PC-9 (cell line): ENCODE data around the gene IPPK. TPM values are rescaled to one million over a fixed set of nuclear protein-coding genes. Genes with fewer than 3 reads are reported as not detected.

Experiments
- BruUV-seq: library from RNA; stranded (reverse); fragments of 400-500 nt; replicated peaks from 2 replicates; lab custom pipeline; 2021; lab: Mats Ljungman, UMichigan
- CTCF ChIA-PET: fragments of 300-600 bp; sonication (Branson Sonifier 250); formaldehyde crosslinking; loops from one replicate; lab custom pipeline; 2022; ENCODE audit warnings: antibody characterized with exemption; lab: Charles Lee
- POLR2A ChIA-PET: fragments of 300-600 bp; sonication (Branson Sonifier 250); formaldehyde crosslinking; loops from one replicate; lab custom pipeline; 2022; ENCODE audit warnings: antibody characterized with exemption; ENCODE audit not compliant: unreplicated experiment; lab: Charles Lee
- DNase-seq, 2 experiments: peaks; one replicate each; pipeline versions ENCODE4 v3.0.0 to v3.0.0-alpha.2; 2015 to 2022; ENCODE audit warnings: mixed read lengths in 1 of 2
- H2AFZ ChIP-seq: fragments of 200-600 bp; sonication (generic); 2 replicates; pipeline ENCODE4 v1.8.1; 2017; ENCODE audit warnings: antibody characterized with exemption
- H3F3A ChIP-seq: fragments of 200-600 bp; sonication (generic); 2 replicates; pipeline ENCODE4 v1.8.1; 2017; ENCODE audit warnings: antibody characterized with exemption, mild to moderate bottlenecking, low read depth; ENCODE audit not compliant: insufficient read depth
- H3K27ac ChIP-seq: fragments of 200-600 bp; sonication (generic); 2 replicates; pipeline ENCODE4 v1.6.1; 2016; ENCODE audit warnings: mixed run types
- H3K27me3 ChIP-seq: fragments of 200-600 bp; sonication (generic); 2 replicates; pipeline ENCODE4 v1.6.1; 2016; ENCODE audit warnings: low read depth, mixed run types; ENCODE audit not compliant: insufficient read depth
- H3K36me3 ChIP-seq: fragments of 200-600 bp; sonication (generic); 2 replicates; pipeline ENCODE4 v1.6.1; 2016; ENCODE audit warnings: low read depth, mixed run types
- H3K4me1 ChIP-seq: fragments of 200-600 bp; sonication (generic); replicated peaks from 2 replicates; pipeline ENCODE4 v1.6.1; 2016; ENCODE audit warnings: mixed run types; ENCODE audit not compliant: insufficient read depth
- H3K4me2 ChIP-seq: fragments of 200-600 bp; sonication (generic); 2 replicates; pipeline ENCODE4 v1.6.1; 2017; ENCODE audit warnings: mixed run types
- H3K4me3 ChIP-seq: fragments of 200-600 bp; sonication (generic); 2 replicates; pipeline ENCODE4 v1.6.1; 2016; ENCODE audit warnings: mixed run types
- H3K79me2 ChIP-seq: fragments of 200-600 bp; sonication (generic); 2 replicates; pipeline ENCODE4 v1.6.1; 2017; ENCODE audit warnings: low read depth, mixed run types
- H3K9me2 ChIP-seq: fragments of 200-600 bp; sonication (generic); 2 replicates; pipeline ENCODE4 v1.8.1; 2017; ENCODE audit warnings: mild to moderate bottlenecking; ENCODE audit not compliant: insufficient read depth
- H3K9me3 ChIP-seq: fragments of 200-600 bp; sonication (generic); 2 replicates; pipeline ENCODE4 v1.8.1; 2016; ENCODE audit warnings: low read depth; ENCODE audit not compliant: insufficient read depth
- H4K20me1 ChIP-seq: fragments of 200-600 bp; sonication (generic); 2 replicates; pipeline ENCODE4 v1.8.1; 2017; ENCODE audit not compliant: insufficient read depth
- CTCF ChIP-seq: fragments of 200-600 bp; sonication (generic); conservative IDR thresholded peaks from 2 replicates; pipeline ENCODE4 v1.6.1; 2017; ENCODE audit warnings: mixed run types, antibody characterized with exemption, mild to moderate bottlenecking, moderate library complexity
- EZH2 ChIP-seq: fragments of 200-600 bp; sonication (generic); IDR thresholded peaks from 2 replicates; pipeline ENCODE4 v1.8.0; 2017; ENCODE audit warnings: antibody characterized with exemption, low read depth
- intact Hi-C: fragments of 100-400 bp; cut with micrococcal nuclease; formaldehyde crosslinking; loops from one replicate; pipeline ENCODE4 v1.10.0; 2022; ENCODE audit not compliant: unreplicated experiment
- total RNA-seq: library from RNA; stranded (reverse); gene quantifications from 2 replicates; pipeline ENCODE4 v1.2.3, GENCODE V29; 2021

The IPPK gene
- total RNA-seq, 1 experiment from 2014 or later: 12.3 TPM

GRCh38 chr9:92657296-92658094, 12.4 kb downstream of the IPPK start:
- H3K36me3 ChIP-seq: 0 out of 2 replicates have a peak, but pooled peaks cover 10% of the 10 kb centered on the region
- no peaks in the 10 kb centered on the region for H3K9me3 ChIP-seq

GRCh38 chr9:92656537-92656925, 13.4 kb downstream of the IPPK start:
- H3K36me3 ChIP-seq: peaks cover 10% of the 10 kb centered on the region; the same call in 1 of the 2 replicates
- no peak for DNase-seq
- no peak overlapping the region for H3K27ac ChIP-seq
- H2AFZ ChIP-seq: no peak overlapping the region
- peaks cover 18% of the 10 kb centered on the region for H3K79me2 ChIP-seq
- H3K9me2 ChIP-seq: no peaks in the 10 kb centered on the region
- no TSS peak for BruUV-seq
- no peak for TF ChIP-seq CTCF
- TF ChIP-seq EZH2: no peak
- ChIA-PET CTCF (no interaction called here), POLR2A (no interaction called here)
- H3F3A ChIP-seq: no peaks in the 10 kb centered on the region
- H4K20me1 ChIP-seq: peaks cover 24% of the 10 kb centered on the region
- intact Hi-C loops: no loop called here
- no peak overlapping the region for H3K4me2 ChIP-seq
- no peak overlapping the region for H3K4me3 ChIP-seq
- H3K9me3 ChIP-seq: no peaks in the 10 kb centered on the region
- no peaks in the 10 kb centered on the region for H3K4me1 ChIP-seq
- H3K27me3 ChIP-seq: no peaks in the 10 kb centered on the region

More at GRCh38 chr9:92657296-92658094, 12.4 kb downstream of the IPPK start:
- POLR2A ChIA-PET: interaction anchor here (0.5 kb wide), 1 partner anchor 124 kb away, joined by 7 read pairs; no protein-coding TSS in a partner anchor
- Histone ChIP-seq H3K79me2 (peaks cover 28% of the 10 kb centered on the region), H3K4me1 (no peaks in the 10 kb centered on the region), H4K20me1 (peaks cover 34% of the 10 kb centered on the region), H3K27ac (no peak overlapping the region), H3K9me2 (no peaks in the 10 kb centered on the region), H3F3A (no peaks in the 10 kb centered on the region), H2AFZ (no peak overlapping the region), H3K4me2 (no peak overlapping the region), H3K4me3 (no peak overlapping the region), H3K27me3 (no peaks in the 10 kb centered on the region)
- intact Hi-C loops: no loop called here
- no TSS peak for BruUV-seq
- TF ChIP-seq EZH2 (no peak), CTCF (no peak)
- CTCF ChIA-PET: interaction anchor here (0.7 kb wide), 1 partner anchor 47 kb away, joined by 3 read pairs; no protein-coding TSS in a partner anchor
- DNase-seq: no peak

GRCh38 chr9:92655896-92656536, 13.9 kb downstream of the IPPK start:
- Histone ChIP-seq H3K36me3 (peaks cover 10% of the 10 kb centered on the region; the same call in 1 of the 2 replicates), H3K79me2 (peaks cover 13% of the 10 kb centered on the region), H3F3A (no peaks in the 10 kb centered on the region), H4K20me1 (peaks cover 19% of the 10 kb centered on the region), H2AFZ (no peak overlapping the region), H3K27ac (no peak overlapping the region), H3K9me3 (no peaks in the 10 kb centered on the region), H3K4me3 (no peak overlapping the region), H3K9me2 (no peaks in the 10 kb centered on the region), H3K27me3 (no peaks in the 10 kb centered on the region), H3K4me1 (no peaks in the 10 kb centered on the region), H3K4me2 (no peak overlapping the region)
- intact Hi-C loops: no loop called here
- DNase-seq: no peak
- BruUV-seq: no TSS peak
- ChIA-PET POLR2A (no interaction called here), CTCF (no interaction called here)
- no peak for TF ChIP-seq EZH2
